ENCODE results near the gene MPND. TPM values are rescaled to one million over a fixed set of nuclear protein-coding genes. Genes with fewer than 3 reads are reported as not detected.

The MPND gene
- total RNA-seq, 1 experiment from 2014 or later = 37.0 TPM

DNA sequence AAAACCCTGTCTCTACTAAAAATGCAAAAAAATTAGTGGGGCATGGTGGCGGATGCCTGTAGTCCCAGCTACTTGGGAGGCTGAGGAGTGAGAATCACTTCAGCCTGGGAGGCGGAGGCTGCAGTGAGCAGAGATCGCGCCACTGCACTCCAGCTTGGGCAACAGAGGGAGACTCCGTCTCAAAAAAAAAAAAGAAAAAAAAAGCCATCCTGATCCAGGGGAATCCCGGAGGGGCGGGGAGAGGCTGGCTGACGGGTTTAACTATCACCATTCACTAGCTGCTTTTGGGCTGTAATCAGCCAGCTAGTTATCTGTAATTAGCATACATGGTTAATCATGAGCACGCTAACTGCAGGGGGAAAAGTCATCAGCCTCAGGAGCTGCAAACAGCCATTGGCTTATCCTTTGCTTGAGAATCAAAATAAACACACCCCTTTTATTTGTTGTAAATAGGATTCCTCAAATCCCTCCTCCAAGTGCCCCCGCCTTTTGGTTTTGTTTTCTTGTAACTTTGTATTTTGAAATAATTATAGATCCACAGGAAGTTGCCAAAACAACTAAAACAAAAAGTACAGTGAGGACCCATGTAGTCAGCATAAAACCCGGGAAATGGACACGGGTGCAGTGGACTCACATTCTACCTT lies 29.4 kb upstream of the MPND start:
- H3K27me3 Mint-ChIP-seq (ENCODE audit: low read depth) = no peaks in the 10 kb centered on the region; the same call in 1 of the 2 replicates
- no peak overlapping the region for H4K8ac ChIP-seq (replicated peaks; ENCODE audit: insufficient read length, low read depth, low read length)
- no peaks in the 10 kb centered on the region for H3K79me2 ChIP-seq (ENCODE audit: insufficient read depth, low read length)
- no peak overlapping the region for H3K27ac ChIP-seq (ENCODE audit: insufficient read length, low read depth, low read length)
- H3K4me1 ChIP-seq (ENCODE audit: insufficient read depth, low read length) = no peaks in the 10 kb centered on the region
- no peaks in the 10 kb centered on the region for H3K27me3 ChIP-seq (ENCODE audit: insufficient read depth, low read length)
- no peak overlapping the region for H3K14ac ChIP-seq (ENCODE audit: insufficient read depth, low read length)
- peaks cover 4% of the 10 kb centered on the region for H3K23me2 ChIP-seq (ENCODE audit: insufficient read length, low read depth, low read length, poor library complexity, severe bottlenecking)
- no peaks in the 10 kb centered on the region for H4K20me1 ChIP-seq (ENCODE audit: control insufficient read depth, insufficient read depth, insufficient read length)
- no peak overlapping the region for H3T11ph ChIP-seq (ENCODE audit: low read length)
- H3K36me3 Mint-ChIP-seq (ENCODE audit: insufficient read depth in 1 of 3, low read depth in 3 of 3) = peaks cover 42 to 77% (median 71%) of the 10 kb centered on the region in 3 experiments
- H4K5ac ChIP-seq (ENCODE audit: insufficient read length, low read depth, low read length) = no peak overlapping the region
- DNase-seq = no peak
- TF ChIP-seq, protein P1, sequence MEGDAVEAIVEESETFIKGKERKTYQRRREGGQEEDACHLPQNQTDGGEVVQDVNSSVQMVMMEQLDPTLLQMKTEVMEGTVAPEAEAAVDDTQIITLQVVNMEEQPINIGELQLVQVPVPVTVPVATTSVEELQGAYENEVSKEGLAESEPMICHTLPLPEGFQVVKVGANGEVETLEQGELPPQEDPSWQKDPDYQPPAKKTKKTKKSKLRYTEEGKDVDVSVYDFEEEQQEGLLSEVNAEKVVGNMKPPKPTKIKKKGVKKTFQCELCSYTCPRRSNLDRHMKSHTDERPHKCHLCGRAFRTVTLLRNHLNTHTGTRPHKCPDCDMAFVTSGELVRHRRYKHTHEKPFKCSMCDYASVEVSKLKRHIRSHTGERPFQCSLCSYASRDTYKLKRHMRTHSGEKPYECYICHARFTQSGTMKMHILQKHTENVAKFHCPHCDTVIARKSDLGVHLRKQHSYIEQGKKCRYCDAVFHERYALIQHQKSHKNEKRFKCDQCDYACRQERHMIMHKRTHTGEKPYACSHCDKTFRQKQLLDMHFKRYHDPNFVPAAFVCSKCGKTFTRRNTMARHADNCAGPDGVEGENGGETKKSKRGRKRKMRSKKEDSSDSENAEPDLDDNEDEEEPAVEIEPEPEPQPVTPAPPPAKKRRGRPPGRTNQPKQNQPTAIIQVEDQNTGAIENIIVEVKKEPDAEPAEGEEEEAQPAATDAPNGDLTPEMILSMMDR (conservative IDR thresholded peaks at IDR 0.05) = no peak
- H3K4me3 Mint-ChIP-seq = no peak overlapping the region
- H3K4ac ChIP-seq (ENCODE audit: low read depth, low read length) = no peak overlapping the region
- H3K56ac ChIP-seq (ENCODE audit: insufficient read length, low read depth, low read length) = no peak overlapping the region
- no peak overlapping the region for H3K23ac ChIP-seq (ENCODE audit: insufficient read length, low read depth, low read length)
- no peaks in the 10 kb centered on the region for H3K9me3 ChIP-seq (ENCODE audit: control insufficient read depth, low read depth, low read length)
- no peak overlapping the region for H2BK5ac ChIP-seq (ENCODE audit: insufficient read length, low read length)
- H4K91ac ChIP-seq (ENCODE audit: insufficient read length, low read depth, low read length) = no peak overlapping the region
- no peak overlapping the region for H2AK5ac ChIP-seq (ENCODE audit: insufficient read length, low read length)
- H3K18ac ChIP-seq (ENCODE audit: insufficient read length, low read depth, low read length) = no peak overlapping the region
- no peak overlapping the region for H2BK20ac ChIP-seq (ENCODE audit: low read depth, low read length, poor library complexity, severe bottlenecking)
- H3K27ac Mint-ChIP-seq = no peak overlapping the region
- no peak overlapping the region for H2BK120ac ChIP-seq (ENCODE audit: low read depth, low read length, poor library complexity, severe bottlenecking)
- WGBS (ENCODE audit: extremely low coverage, insufficient read length, low lambda C conversion rate) = no CpG with 5 or more reads among the region's 12 CpGs
- H2AFZ ChIP-seq (ENCODE audit: low read length) = no peak overlapping the region
- peaks cover 6 to 11% of the 10 kb centered on the region in 2 experiments for H3K9me3 Mint-ChIP-seq
- H2BK12ac ChIP-seq (ENCODE audit: insufficient read length, low read depth, low read length) = no peak overlapping the region
- H3K79me1 ChIP-seq (ENCODE audit: insufficient read depth, low read depth, low read length, poor library complexity, severe bottlenecking) = no peaks in the 10 kb centered on the region
- H3K4me1 Mint-ChIP-seq = no peaks in the 10 kb centered on the region
- H3K9ac ChIP-seq (ENCODE audit: extremely low read depth, insufficient read length, low read length) = no peak overlapping the region
- H3K4me2 ChIP-seq (ENCODE audit: insufficient read depth, insufficient read length, low read length) = no peak overlapping the region
- H2BK15ac ChIP-seq (ENCODE audit: low read depth, low read length) = no peak overlapping the region

All from H9 (cell line).